HL-60 (cell line): Measurements from ENCODE around the gene BICD2.

ENCODE experiments used
- POLR2AphosphoS5 ChIP-seq: IDR thresholded peaks from 2 replicates; pipeline ENCODE4 v1.6.1; 2012; ENCODE audit warnings: low read depth
- SPI1 ChIP-seq: IDR thresholded peaks from 2 replicates; pipeline ENCODE4 v1.6.1; 2012; ENCODE audit warnings: low read depth, mild to moderate bottlenecking, borderline replicate concordance
- TF ChIP-seq, protein P1 (sequence below): IDR thresholded peaks from one replicate; pipeline ENCODE4 v1.5.1; 2011; ENCODE audit warnings: low read length, control low read depth, inconsistent platforms; ENCODE audit not compliant: insufficient read depth

DNA sequence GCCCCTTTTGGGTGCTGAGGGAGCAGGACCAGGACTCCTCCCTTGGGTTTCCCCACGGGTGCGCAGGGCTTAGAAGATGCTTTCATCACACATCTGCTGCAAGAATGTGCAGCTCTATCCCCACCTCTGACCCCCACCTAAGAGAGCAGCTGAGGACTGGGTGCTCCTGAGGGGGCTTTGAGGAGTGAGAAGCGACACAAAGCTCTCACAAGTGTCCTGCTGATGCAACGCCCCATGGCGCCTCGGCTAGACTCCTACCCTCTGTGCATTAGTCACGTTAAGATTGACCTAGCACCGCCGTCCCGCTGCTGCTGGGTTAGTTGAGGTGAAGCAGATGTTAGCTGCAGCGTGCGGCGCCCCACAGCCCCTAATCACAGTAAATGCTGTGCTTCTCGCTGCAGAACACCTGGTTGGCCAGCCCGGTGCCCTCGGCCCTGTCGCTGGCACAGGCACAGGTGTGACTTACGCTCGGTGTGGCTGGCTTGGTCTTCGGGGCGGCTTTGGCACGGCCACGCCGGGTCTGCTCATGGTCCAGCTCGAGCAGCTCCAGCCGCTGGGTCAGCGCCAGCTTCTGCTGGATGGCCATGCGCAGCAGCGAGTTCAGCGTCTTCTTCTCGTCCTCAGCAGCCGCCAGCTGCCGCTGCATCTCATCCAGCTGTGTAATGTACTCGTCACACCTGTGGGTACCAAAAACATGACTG, 49.7 kb downstream of the BICD2 start:
- TF ChIP-seq, protein P1, sequence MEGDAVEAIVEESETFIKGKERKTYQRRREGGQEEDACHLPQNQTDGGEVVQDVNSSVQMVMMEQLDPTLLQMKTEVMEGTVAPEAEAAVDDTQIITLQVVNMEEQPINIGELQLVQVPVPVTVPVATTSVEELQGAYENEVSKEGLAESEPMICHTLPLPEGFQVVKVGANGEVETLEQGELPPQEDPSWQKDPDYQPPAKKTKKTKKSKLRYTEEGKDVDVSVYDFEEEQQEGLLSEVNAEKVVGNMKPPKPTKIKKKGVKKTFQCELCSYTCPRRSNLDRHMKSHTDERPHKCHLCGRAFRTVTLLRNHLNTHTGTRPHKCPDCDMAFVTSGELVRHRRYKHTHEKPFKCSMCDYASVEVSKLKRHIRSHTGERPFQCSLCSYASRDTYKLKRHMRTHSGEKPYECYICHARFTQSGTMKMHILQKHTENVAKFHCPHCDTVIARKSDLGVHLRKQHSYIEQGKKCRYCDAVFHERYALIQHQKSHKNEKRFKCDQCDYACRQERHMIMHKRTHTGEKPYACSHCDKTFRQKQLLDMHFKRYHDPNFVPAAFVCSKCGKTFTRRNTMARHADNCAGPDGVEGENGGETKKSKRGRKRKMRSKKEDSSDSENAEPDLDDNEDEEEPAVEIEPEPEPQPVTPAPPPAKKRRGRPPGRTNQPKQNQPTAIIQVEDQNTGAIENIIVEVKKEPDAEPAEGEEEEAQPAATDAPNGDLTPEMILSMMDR = no peak
- TF ChIP-seq SPI1 = no peak
- TF ChIP-seq POLR2AphosphoS5 = no peak
